Omental fat pad (tissue), 4 donors: Measurements from ENCODE around the gene C1QTNF8. TPM values are rescaled to one million over a fixed set of nuclear protein-coding genes. Genes with fewer than 3 reads are reported as not detected.

Source experiments
- ATAC-seq: fragments of 150-250 bp; one replicate; pipeline ENCODE4 v1.9.1; 2016; ENCODE audit warnings: mild to moderate bottlenecking, moderate library complexity; ENCODE audit not compliant: low FRiP score
- DNase-seq: peaks from one replicate; pipeline ENCODE4 v3.0.0-alpha.2; 2019; ENCODE audit warnings: low spot score
- total RNA-seq, 4 donors: library from RNA; depleted of rRNA; stranded (reverse); fragments of >200 nt; gene quantifications; one replicate each; pipeline ENCODE4 v1.1.0, GENCODE V29; 2016
- TF ChIP-seq, protein P1 (sequence below), 3 donors: fragments of 450-650 bp; IDR thresholded peaks; one replicate each; pipeline ENCODE4 v1.5.1; 2016 to 2017; ENCODE audit warnings: antibody characterized with exemption in 3 of 3, mild to moderate bottlenecking in 3 of 3, moderate library complexity in 2 of 3

The C1QTNF8 gene
- total RNA-seq, 4 donors from 2014 or later: not detected

DNA sequence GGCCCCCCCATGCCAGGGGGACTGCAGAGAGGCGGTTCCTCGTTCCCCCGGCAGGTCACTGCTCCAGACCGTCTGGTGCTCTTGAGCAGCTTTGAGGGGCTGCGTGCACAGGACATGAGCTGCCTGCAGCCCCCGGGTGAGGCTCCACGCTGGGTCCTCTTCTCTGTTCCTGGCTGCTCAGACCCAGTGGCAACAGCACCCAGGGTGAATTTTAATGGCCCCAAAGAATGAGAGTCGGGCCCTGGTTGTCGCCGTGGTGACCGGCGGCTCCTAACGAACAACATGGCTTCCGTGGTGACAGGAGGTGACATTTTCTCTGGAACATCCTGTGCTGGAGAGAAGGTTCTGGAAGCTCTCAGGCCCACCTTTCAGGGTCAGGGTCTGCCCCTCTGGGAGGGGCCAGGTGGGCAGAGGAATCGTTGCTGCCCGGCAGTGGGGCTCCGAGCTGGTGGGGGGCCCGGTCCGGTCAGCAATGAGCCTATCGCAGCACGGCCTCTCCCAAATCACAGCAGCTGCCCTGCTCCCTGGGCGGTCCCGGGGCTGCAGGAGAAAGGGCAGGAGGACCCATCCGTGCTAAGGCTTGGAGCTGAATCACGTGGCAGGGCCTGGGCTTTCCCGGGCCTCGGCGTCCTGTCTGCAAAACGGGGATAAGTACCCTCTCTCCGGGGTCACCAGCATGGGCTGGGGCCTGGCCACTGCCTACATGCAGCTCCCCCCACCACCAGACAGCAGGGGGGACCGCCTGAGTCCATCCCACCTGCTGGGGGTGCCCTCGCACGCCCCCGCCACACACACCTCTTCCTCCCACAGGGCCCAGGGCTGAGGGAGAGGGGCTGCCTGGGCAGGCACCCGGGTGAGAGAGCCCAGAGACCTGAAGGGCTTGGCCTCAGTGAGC is 3.4 kb upstream of the C1QTNF8 start:
- TF ChIP-seq, protein P1, sequence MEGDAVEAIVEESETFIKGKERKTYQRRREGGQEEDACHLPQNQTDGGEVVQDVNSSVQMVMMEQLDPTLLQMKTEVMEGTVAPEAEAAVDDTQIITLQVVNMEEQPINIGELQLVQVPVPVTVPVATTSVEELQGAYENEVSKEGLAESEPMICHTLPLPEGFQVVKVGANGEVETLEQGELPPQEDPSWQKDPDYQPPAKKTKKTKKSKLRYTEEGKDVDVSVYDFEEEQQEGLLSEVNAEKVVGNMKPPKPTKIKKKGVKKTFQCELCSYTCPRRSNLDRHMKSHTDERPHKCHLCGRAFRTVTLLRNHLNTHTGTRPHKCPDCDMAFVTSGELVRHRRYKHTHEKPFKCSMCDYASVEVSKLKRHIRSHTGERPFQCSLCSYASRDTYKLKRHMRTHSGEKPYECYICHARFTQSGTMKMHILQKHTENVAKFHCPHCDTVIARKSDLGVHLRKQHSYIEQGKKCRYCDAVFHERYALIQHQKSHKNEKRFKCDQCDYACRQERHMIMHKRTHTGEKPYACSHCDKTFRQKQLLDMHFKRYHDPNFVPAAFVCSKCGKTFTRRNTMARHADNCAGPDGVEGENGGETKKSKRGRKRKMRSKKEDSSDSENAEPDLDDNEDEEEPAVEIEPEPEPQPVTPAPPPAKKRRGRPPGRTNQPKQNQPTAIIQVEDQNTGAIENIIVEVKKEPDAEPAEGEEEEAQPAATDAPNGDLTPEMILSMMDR (IDR thresholded peaks at IDR 0.05): no peak
- DNase-seq (no peak), ATAC-seq (no peak)

DNA sequence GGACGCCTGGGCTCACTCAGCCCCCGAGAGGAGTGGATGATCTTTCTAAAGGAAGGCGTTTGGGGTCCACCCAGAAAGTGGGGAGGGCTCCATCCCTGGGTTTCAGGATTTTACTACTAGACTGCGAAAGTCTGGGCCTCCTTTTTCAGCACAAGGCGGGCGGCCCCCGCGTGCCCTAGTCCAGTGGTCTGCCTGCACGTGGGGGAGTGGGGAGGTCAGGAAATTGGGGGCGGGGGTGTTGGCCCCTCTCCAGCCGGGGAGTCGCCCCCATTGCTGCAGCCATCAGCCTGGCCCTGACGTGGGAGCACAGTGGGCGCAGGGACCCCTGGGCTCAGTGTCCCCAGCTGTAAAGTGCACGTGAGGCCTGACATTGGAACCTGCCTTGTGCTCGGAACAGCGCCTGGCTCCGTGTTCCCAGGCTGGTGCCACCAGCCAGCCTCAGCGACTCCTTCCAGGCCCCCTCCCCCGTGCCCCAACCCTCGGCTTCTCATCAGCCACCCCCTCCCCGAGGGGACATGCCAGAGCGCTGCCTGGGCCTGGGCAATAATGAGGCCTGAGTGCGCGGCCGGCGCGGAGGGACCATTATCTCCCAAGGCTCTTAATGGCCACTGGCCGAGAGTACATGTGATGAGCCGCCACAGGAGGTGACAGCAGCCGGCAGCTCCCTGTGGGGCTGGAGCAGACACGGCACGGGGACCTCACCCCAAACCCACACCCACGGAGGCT is 2.4 kb upstream of the C1QTNF8 start:
- TF ChIP-seq, protein P1 (IDR thresholded peaks at IDR 0.05): no peak
- DNase-seq (no peak), ATAC-seq (no peak)

DNA sequence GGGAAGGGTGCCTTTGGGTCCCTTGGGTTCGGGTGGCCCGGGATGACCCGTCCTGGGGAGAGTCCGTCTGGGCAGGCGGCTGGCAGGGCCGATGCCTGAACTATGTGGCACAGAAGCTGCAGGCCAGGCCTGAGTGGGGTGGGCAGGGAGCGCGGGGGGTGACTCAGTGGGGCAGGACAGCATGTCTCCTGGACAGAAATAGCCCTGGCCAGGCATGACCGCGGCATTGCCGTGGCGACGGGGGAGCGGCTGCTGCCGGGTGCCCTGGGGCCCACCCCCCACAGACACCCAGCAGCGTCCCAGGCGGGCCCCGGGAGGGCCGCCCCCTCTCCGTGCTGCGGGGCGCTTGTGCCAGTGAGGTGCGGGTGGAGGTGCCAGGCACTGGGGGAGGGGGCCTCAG is 1.8 kb upstream of the C1QTNF8 start:
- TF ChIP-seq, protein P1 (IDR thresholded peaks at IDR 0.05): no peak
- DNase-seq (no peak), ATAC-seq (no peak)

DNA sequence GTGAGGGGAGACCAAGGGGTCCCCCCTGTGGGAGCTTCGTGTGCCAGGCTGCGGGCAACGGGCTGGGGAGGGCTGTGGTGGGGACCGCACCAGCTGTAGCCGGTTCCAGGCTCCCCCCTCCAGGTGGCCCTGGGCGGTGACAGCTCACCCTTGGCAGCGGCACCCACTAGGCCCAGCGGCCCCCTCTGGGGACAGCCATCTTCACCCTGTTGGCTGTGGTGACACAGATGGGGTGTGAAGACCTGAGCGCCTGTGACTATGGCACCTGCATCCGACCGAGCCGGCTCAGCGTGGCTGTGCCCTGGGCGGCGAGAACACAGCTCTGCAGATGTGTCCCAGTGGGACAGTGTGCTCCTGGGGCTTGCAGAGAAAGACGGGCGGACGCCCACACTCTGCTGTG is 1.1 kb upstream of the C1QTNF8 start:
- no peak for DNase-seq
- TF ChIP-seq, protein P1 (IDR thresholded peaks at IDR 0.05): no peak
- ATAC-seq: no peak

DNA sequence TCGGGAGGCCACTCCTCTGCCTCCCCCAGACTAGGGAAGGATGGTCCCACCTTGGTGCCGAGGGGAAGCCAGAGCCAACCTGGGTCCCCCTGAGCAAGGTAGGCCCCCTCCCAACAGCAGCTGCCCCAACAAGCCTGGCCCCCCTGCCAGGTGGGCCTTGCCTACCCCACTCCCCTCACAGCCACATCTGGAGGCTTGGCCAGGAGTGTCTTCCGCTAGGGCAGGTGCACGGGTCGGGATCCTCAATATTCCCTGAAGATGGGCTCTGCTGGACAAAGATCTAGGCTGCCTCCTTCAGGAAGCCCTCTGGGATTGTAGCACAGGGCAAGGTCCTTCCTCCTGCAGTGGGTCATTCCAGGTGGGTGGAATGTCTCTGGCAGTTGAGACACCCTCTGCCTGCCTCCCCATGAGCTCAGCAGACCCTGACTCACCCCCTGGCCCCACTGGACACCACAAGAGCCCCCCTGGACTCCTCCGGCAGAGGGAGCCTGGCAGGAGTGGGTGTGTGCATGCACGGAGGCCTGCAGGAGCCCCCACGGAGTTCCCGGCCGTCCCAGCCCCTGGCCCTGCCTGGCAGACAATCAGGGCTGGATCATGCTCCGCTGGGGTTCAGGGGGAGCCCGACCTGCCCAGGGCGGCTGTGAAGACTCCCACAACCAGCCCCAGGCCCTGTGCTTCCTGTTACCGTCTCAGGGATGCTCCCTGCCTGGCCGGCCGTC is 435 bp downstream of the C1QTNF8 start:
- ATAC-seq: no peak
- no peak for DNase-seq
- TF ChIP-seq, protein P1 (IDR thresholded peaks at IDR 0.05): no peak

DNA sequence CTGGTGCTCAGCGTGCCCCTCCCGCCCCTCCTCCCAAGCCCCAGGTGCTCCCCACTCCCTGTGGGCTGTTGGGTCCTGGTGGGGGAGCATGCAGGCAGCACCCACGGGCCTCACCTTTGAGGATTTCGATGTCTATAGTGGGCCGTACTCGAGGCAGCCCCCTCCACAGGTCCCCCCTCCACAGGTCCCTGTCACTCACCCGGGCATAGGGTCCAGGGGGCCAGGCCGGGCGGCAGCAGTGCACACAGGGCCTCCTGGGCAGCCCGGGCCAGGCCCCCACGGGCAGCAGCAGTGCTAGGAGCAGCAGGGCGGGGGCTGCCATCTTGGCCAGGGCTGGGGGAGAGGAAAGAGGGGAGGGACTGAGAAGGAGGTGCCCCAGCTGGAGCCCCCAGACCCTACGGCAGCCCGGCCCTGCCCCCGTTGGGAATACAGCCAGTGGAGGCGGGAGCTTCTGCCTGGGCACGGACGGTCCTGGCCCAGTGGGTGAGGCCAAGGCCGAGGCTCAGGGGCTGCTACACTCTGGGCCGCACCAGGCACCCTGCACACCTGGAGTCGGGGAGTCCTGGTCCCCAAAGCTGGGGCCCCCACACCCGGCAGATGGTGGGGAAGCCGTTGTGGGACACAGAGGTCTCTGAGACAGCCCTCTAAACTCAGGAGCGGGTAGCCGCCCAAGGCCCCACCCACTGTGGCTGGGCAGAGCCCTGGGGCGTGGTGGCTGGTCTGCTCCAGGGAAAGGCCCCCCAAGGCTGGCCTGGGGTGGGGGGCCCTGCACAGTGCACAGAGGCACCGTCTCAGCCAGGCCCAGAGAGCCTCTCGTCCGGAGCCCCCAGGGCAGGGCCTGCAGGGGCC is 1.2 kb downstream of the C1QTNF8 start:
- ATAC-seq: no peak
- DNase-seq: no peak
- TF ChIP-seq, protein P1 (IDR thresholded peaks at IDR 0.05): no peak
